SH-SY5Y (cell line): ENCODE measurements around the gene NALF2.

Experiments
- GATA2 ChIP-seq: IDR thresholded peaks from 2 replicates; pipeline ENCODE4 v1.6.1; 2011; ENCODE audit warnings: mild to moderate bottlenecking, low read depth, low read length
- GATA3 ChIP-seq: IDR thresholded peaks from 2 replicates; pipeline ENCODE4 v1.6.1; 2011; ENCODE audit warnings: low read depth, mild to moderate bottlenecking, low read length, moderate library complexity

Gene NALF2

GRCh38 chrX:69552512-69552911 lies 48.4 kb downstream of the NALF2 start:
- TF ChIP-seq GATA3 (no peak), GATA2 (no peak)
